C4-2B (cell line): ENCODE results near the gene SPNS2.

Experiments
- CTCF ChIP-seq: fragments of 450-650 bp; conservative IDR thresholded peaks from 2 replicates; pipeline ENCODE4 v1.5.1; 2017; ENCODE audit warnings: mild to moderate bottlenecking
- ZFX ChIP-seq: fragments of 450-650 bp; IDR thresholded peaks from 2 replicates; pipeline ENCODE4 v1.6.1; 2017

GRCh38 chr17:4582101-4582501 lies 83.4 kb downstream of the SPNS2 start:
- TF ChIP-seq CTCF (no peak), ZFX (no peak)
